ENCODE measurements around the gene ZNF32.
"Not testable (repeated sequence)": the region's sequence is repeated elsewhere in the genome, so short reads cannot be mapped to it uniquely, and the experiment has no call there.

The ZNF32 gene

GRCh38 chr10:43680035-43680434, 31.4 kb upstream of the ZNF32 start:
- DNase-seq = no peak

GRCh38 chr10:43679509-43679908, 30.8 kb upstream of the ZNF32 start:
- DNase-seq = no peak

GRCh38 chr10:43678654-43679053, 30.0 kb upstream of the ZNF32 start:
- DNase-seq = no peak

GRCh38 chr10:43676901-43677300, 28.2 kb upstream of the ZNF32 start:
- no peak for DNase-seq

- DNase-seq = no peak
Observed at GRCh38 chr10:43676331-43676730, 27.6 kb upstream of the ZNF32 start.

GRCh38 chr10:43674553-43675210, 26.0 kb upstream of the ZNF32 start:
- DNase-seq = no peak

- DNase-seq = no peak
Observed at GRCh38 chr10:43673471-43673870, 24.8 kb upstream of the ZNF32 start.

GRCh38 chr10:43671659-43672531, 23.2 kb upstream of the ZNF32 start:
- peak in 2 of 4 experiments; percentile 3 to 27 for DNase-seq

- DNase-seq = no peak
Observed at GRCh38 chr10:43669386-43669785, 20.7 kb upstream of the ZNF32 start.

- no peak for DNase-seq
Observed at GRCh38 chr10:43667761-43668386, 19.2 kb upstream of the ZNF32 start.

GRCh38 chr10:43667317-43667731, 18.6 kb upstream of the ZNF32 start:
- no peak for DNase-seq

- DNase-seq = no peak
Observed at GRCh38 chr10:43666552-43666951, 17.9 kb upstream of the ZNF32 start.

- DNase-seq = no peak
Observed at GRCh38 chr10:43665054-43665453, 16.4 kb upstream of the ZNF32 start.

- no peak for DNase-seq
Observed at GRCh38 chr10:43658227-43658626, 9.5 kb upstream of the ZNF32 start.

GRCh38 chr10:43655311-43655710, 6.6 kb upstream of the ZNF32 start:
- DNase-seq = no peak

- DNase-seq = no peak
Observed at GRCh38 chr10:43653746-43654145, 5.1 kb upstream of the ZNF32 start.

GRCh38 chr10:43649185-43649523, 473 bp upstream of the ZNF32 start:
- no peak for DNase-seq

GRCh38 chr10:43648095-43648397, 635 bp downstream of the ZNF32 start:
- no peak for DNase-seq

GRCh38 chr10:43647576-43647975, 1.1 kb downstream of the ZNF32 start:
- DNase-seq = no peak

GRCh38 chr10:43645866-43646265, 2.8 kb downstream of the ZNF32 start:
- DNase-seq = no peak

- no peak for DNase-seq
Observed at GRCh38 chr10:43644252-43644651, 4.4 kb downstream of the ZNF32 start.

GRCh38 chr10:43640603-43641002, 8.1 kb downstream of the ZNF32 start:
- no peak for DNase-seq

GRCh38 chr10:43635816-43636215, 12.9 kb downstream of the ZNF32 start:
- not testable (repeated sequence) for DNase-seq

GRCh38 chr10:43628956-43629355, 19.7 kb downstream of the ZNF32 start:
- no peak for DNase-seq
